Pancreas (tissue), 10 donors: ENCODE results near the gene ZNF320. TPM values are rescaled to one million over a fixed set of nuclear protein-coding genes. Genes with fewer than 3 reads are reported as not detected.
"Not testable (repeated sequence)": the region's sequence is repeated elsewhere in the genome, so short reads cannot be mapped to it uniquely, and the experiment has no call there.

Experiments used
- ATAC-seq, 4 donors: fragments of 200-7000 bp; cut with Tn5 transposase; one replicate each; pipeline versions ENCODE4 v1.8.0 to v1.9.1; 2020; ENCODE audit warnings: mild to moderate bottlenecking in 4 of 4, moderate library complexity in 4 of 4
- DNase-seq, 6 donors: peaks; one replicate each; pipeline ENCODE4 v3.0.0-alpha.2; 2020
- FAIRE-seq: peaks from 2 replicates; lab custom pipeline; 2012; peaks lifted over from hg19 to GRCh38; lab: Jason Lieb, UNC
- H3K27ac ChIP-seq, 4 donors: fragments of 200-600 bp; sonication (generic); 1 replicate in 3 of 4; 2 replicates in 1 of 4; pipeline versions ENCODE4 v1.5.0 to v1.8.0; 2020
- H3K27me3 ChIP-seq, 4 donors: fragments of 200-600 bp; one replicate each; pipeline ENCODE4 v1.8.0; 2021
- H3K36me3 ChIP-seq, 3 donors: fragments of 200-600 bp; sonication (generic) in 1 of 3; one replicate each; pipeline versions ENCODE4 v1.5.0 to v1.8.0; 2020 to 2021
- H3K4me1 ChIP-seq, 3 donors: fragments of 200-600 bp; one replicate each; pipeline ENCODE4 v1.8.0; 2021
- H3K4me3 ChIP-seq, 4 donors: fragments of 200-600 bp; sonication (generic) in 2 of 4; one replicate each; pipeline versions ENCODE4 v1.5.0 to v1.8.0; 2020 to 2021
- H3K9me3 ChIP-seq, 4 donors: fragments of 200-600 bp; one replicate each; pipeline ENCODE4 v1.8.0; 2021
- CTCF ChIP-seq, 4 donors: fragments of 200-600 bp; sonication (generic) in 3 of 4; IDR thresholded peaks; one replicate each; pipeline versions ENCODE4 v1.5.0 to v1.8.0; 2021; ENCODE audit warnings: antibody characterized with exemption in 4 of 4
- WGBS, 2 donors: extraction: QIAGEN DNeasy Blood & Tissue Kit; methylation state at CpG; one replicate each; pipeline ENCODE4 v1.1.7; 2013; 5-methylcytosine and 5-hydroxymethylcytosine counted together
- intact Hi-C, 3 donors: fragments of 100-400 bp; cut with DNase I; formaldehyde crosslinking; loops; one replicate each; pipeline versions ENCODE4 v1.11.1 to v1.14.2; 2022
- polyA plus RNA-seq, 2 donors: library from polyadenylated mRNA; stranded (reverse); fragments of 200-250 nt; gene quantifications; one replicate each; pipeline ENCODE4 v1.2.3, GENCODE V29; 2013
- total RNA-seq, 6 donors: library from RNA; stranded (reverse); fragmentation: NEBNext Ultra II Directional in 4 of 6; extraction: Animal tissue kit (Norgen Biotek cat#: 25700) in 4 of 6; gene quantifications; one replicate each; pipeline versions ENCODE4 v1.2.1 to v1.2.4, GENCODE V29; 2021 to 2023
- donor health status: healthy with polysubstance abuse.
- donor health status: DM: no; HTN: no; CAD: no; lungs with moderate emphysema.
- donor health status: DM: no; HTN: no; CAD: no.
- donor health status: control.
- donor health status: control.
- donor health status: Bipolar disorder and iron deficiency.
- donor health status: DM: yes; HTN: yes; CAD: no.
- donor health status: DM: no; HTN: no; CAD: no.
- donor health status: DM: no; HTN: no; CAD: no.
- donor health status: DM: yes; HTN: yes; CAD: no.

The ZNF320 gene
- total and polyA plus RNA-seq, 8 donors, result 2.8 to 21.3 (median 6.4) TPM

GRCh38 chr19:52889931-52890330 is 7.5 kb downstream of the ZNF320 start:
- intact Hi-C loops, result no loop called here
- Histone ChIP-seq H3K4me3 (no peak overlapping the region), H3K9me3 (no peaks in the 10 kb centered on the region), H3K4me1 (no peaks in the 10 kb centered on the region), H3K36me3 (peaks cover 3 to 16% (median 5%) of the 10 kb centered on the region in 3 donors), H3K27ac (no peak overlapping the region), H3K27me3 (no peaks in the 10 kb centered on the region)
- FAIRE-seq, result no peak
- no peak for TF ChIP-seq CTCF (IDR thresholded peaks at IDR 0.05)
- no peak for DNase-seq
- ATAC-seq, result no peak
- WGBS, 2 donors, result 88 to 92% methylated on average over 4 of the region's 4 CpGs

- 88 to 91% methylated on average over 7 of the region's 7 CpGs for WGBS, 2 donors
- no peak for TF ChIP-seq CTCF (IDR thresholded peaks at IDR 0.05)
- Histone ChIP-seq H3K4me3 (no peak overlapping the region), H3K27ac (no peak overlapping the region), H3K36me3 (peaks cover 3 to 23% (median 10%) of the 10 kb centered on the region in 3 donors), H3K27me3 (no peaks in the 10 kb centered on the region), H3K4me1 (no peaks in the 10 kb centered on the region), H3K9me3 (no peaks in the 10 kb centered on the region)
- intact Hi-C loops, result no loop called here
- FAIRE-seq (no peak), ATAC-seq (no peak), DNase-seq (no peak)
Measured at GRCh38 chr19:52889076-52889475, 8.4 kb downstream of the ZNF320 start.

GRCh38 chr19:52880895-52881389 is 16.5 kb downstream of the ZNF320 start:
- H3K4me1 ChIP-seq, result no peaks in the 10 kb centered on the region
- FAIRE-seq (no peak), ATAC-seq (no peak), DNase-seq (no peak)
- H3K27ac ChIP-seq, result no peak overlapping the region
- 87 to 94% methylated on average over 11 of the region's 11 CpGs for WGBS, 2 donors
- TF ChIP-seq CTCF (IDR thresholded peaks at IDR 0.05), result no peak
- no peaks in the 10 kb centered on the region for H3K9me3 ChIP-seq
- intact Hi-C loops, result no loop called here
- no peaks in the 10 kb centered on the region for H3K27me3 ChIP-seq
- peaks cover 0 to 42% (median 19%) of the 10 kb centered on the region in 3 donors for H3K36me3 ChIP-seq
- no peak overlapping the region for H3K4me3 ChIP-seq

DNA sequence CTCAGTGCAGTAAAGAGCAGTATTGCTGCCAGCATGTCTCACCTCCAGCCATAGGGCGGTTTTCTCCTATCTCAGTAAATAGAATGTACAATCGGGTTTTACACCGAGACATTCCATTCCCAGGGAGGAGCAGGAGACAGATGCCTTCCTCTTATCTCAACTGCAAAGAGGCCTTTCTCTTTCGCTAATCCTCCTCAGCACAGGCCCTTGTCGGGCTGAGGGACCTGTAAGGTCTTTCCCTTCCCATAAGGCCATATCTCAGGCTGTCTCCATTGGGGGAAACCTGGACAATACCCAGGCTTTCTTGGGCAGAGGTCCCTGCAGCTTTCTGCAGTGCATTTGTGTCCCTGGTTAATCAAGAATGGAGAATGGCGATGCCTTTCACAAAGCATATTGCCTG is 24.4 kb downstream of the ZNF320 start:
- WGBS, 2 donors, result 70 to 71% methylated on average over 6 of the region's 6 CpGs
- H3K36me3 ChIP-seq, H3K27ac ChIP-seq, H3K9me3 ChIP-seq, H3K4me1 ChIP-seq, H3K27me3 ChIP-seq, ATAC-seq, H3K4me3 ChIP-seq, DNase-seq, intact Hi-C loops, FAIRE-seq: not testable (repeated sequence)

GRCh38 chr19:52871466-52871865 is 26.0 kb downstream of the ZNF320 start:
- Histone ChIP-seq H3K9me3 (no peaks in the 10 kb centered on the region), H3K27me3 (no peaks in the 10 kb centered on the region), H3K36me3 (no peaks in the 10 kb centered on the region), H3K27ac (no peak overlapping the region), H3K4me3 (no peak overlapping the region), H3K4me1 (no peaks in the 10 kb centered on the region)
- FAIRE-seq, result no peak
- no peak for TF ChIP-seq CTCF (IDR thresholded peaks at IDR 0.05)
- intact Hi-C loops, result no loop called here
- no peak for ATAC-seq
- WGBS, 2 donors, result 86 to 93% methylated on average over 3 of the region's 3 CpGs
- DNase-seq, result no peak

DNA sequence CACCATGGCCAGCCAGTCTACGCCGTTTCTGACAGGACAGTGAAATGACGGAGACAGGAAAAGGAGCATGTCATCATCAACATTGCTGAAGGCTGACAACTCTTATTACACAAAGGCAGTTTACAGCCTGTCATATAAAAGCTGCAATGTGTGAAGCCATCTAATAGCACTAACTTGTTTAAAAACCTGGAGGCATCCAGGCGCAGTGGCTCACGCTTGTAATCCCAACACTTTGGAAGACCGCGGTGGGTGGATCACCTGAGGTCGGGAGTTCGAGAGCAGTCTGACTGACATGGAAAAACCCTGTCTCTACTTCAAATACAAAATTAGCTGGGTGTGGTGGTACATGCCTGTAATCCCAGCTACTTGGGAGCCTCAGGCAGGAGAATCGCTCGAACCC is 29.4 kb downstream of the ZNF320 start:
- intact Hi-C loops, H3K27me3 ChIP-seq, H3K36me3 ChIP-seq, DNase-seq, FAIRE-seq, H3K27ac ChIP-seq, H3K4me3 ChIP-seq, ATAC-seq, H3K9me3 ChIP-seq, H3K4me1 ChIP-seq: not testable (repeated sequence)
- WGBS, 2 donors, result 92 to 97% methylated on average over 11 of the region's 11 CpGs

GRCh38 chr19:52857378-52858191 is 39.9 kb downstream of the ZNF320 start, which contains the start of gene ZNF468:
ZNF468 (minus strand) TSS chr19:52857619; CDS start chr19:52854272, 3,347 bp downstream.
- Histone ChIP-seq H3K4me3 (peak within 1 kb of the TSS; percentile 44 to 70 (median 60)), H3K27ac (peak within 1 kb of the TSS in 3 of 4 donors; percentile 20 to 70 (median 26))
- intact Hi-C loops, H3K36me3 ChIP-seq, H3K9me3 ChIP-seq, H3K4me1 ChIP-seq, H3K27me3 ChIP-seq: not testable (repeated sequence)
- 4 to 5% methylated on average over 34 to 43 of the region's 43 CpGs for WGBS, 2 donors
- FAIRE-seq (peak; percentile 88), ATAC-seq (peak; percentile 99 to 100 (median 100)), DNase-seq (peak; percentile 58 to 91 (median 80))
